NB4 (cell line): ENCODE measurements around the gene TNKS2.
A peak's percentile ranks its signal among the peaks of the same experiment; 100 is the strongest.
"Not testable (repeated sequence)": the region's sequence is repeated elsewhere in the genome, so short reads cannot be mapped to it uniquely, and the experiment has no call there.

Experiments used
- DNase-seq: peaks from one replicate; pipeline ENCODE4 v3.0.0; 2010; ENCODE audit warnings: low read depth
- H3K4me3 ChIP-seq: one replicate; pipeline ENCODE4 v1.5.1; 2011; ENCODE audit warnings: mild to moderate bottlenecking, low read depth, low read length, moderate library complexity
- MYC ChIP-seq: IDR thresholded peaks from 2 replicates; pipeline ENCODE4 v1.6.1; 2011; ENCODE audit warnings: low read depth, low read length
- POLR2A ChIP-seq: IDR thresholded peaks from 2 replicates; pipeline ENCODE4 v1.6.1; 2011; ENCODE audit warnings: mild to moderate bottlenecking; ENCODE audit not compliant: insufficient read length; ENCODE audit errors: extremely low read depth
- TF ChIP-seq, protein P1 (sequence below): IDR thresholded peaks from one replicate; pipeline ENCODE4 v1.5.1; 2012; ENCODE audit warnings: low read depth, low read length
- TF ChIP-seq, protein P2 (sequence below): IDR thresholded peaks from 2 replicates; pipeline ENCODE4 v1.6.1; 2011; ENCODE audit warnings: low read depth, low read length

The TNKS2 gene

DNA sequence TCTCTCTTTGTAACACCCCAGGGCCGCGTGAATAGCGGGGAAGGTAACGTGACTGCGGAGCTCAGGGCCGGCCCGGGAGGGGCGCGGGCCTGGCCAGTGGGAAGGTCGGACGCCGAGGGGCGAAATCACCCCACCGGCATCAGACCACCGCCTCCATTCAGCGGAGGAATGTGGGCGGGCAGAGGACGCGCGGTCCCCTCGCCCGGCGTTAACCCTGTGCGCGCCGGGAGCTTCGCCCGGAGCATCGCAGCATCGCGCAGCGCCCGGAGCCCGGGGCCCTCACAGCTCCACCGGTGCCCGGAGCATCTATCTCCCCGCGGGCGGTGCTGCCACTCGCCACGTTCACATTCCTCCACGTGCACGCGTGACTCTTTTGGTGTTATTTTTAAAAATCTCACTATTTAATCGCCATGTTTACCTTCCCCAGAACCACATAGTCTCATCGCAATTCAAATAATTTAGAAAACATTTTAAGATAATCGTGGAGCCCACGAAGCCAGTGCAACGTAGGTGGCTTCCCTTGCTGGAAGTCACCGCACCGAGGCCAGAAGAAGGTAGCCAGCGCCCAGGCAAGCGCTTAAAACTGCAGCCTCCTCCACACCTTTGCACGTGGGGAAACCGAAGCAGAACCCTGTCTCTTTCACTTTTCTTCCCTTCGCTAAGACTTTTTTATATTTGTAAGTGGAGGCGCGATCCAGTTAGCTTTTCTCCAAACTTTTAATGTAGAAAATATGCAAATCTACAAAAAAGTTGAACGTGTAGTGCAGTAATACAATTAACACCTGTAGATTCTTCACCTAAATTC is 89.2 kb downstream of the TNKS2 start:
- peak overlapping the region; percentile 50 for H3K4me3 ChIP-seq
- peak; percentile 70 for DNase-seq
- TF ChIP-seq POLR2A (no peak), MYC (no peak)
- TF ChIP-seq, protein P1, sequence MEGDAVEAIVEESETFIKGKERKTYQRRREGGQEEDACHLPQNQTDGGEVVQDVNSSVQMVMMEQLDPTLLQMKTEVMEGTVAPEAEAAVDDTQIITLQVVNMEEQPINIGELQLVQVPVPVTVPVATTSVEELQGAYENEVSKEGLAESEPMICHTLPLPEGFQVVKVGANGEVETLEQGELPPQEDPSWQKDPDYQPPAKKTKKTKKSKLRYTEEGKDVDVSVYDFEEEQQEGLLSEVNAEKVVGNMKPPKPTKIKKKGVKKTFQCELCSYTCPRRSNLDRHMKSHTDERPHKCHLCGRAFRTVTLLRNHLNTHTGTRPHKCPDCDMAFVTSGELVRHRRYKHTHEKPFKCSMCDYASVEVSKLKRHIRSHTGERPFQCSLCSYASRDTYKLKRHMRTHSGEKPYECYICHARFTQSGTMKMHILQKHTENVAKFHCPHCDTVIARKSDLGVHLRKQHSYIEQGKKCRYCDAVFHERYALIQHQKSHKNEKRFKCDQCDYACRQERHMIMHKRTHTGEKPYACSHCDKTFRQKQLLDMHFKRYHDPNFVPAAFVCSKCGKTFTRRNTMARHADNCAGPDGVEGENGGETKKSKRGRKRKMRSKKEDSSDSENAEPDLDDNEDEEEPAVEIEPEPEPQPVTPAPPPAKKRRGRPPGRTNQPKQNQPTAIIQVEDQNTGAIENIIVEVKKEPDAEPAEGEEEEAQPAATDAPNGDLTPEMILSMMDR, result no peak
- TF ChIP-seq, protein P2, sequence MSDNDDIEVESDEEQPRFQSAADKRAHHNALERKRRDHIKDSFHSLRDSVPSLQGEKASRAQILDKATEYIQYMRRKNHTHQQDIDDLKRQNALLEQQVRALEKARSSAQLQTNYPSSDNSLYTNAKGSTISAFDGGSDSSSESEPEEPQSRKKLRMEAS, result no peak

DNA sequence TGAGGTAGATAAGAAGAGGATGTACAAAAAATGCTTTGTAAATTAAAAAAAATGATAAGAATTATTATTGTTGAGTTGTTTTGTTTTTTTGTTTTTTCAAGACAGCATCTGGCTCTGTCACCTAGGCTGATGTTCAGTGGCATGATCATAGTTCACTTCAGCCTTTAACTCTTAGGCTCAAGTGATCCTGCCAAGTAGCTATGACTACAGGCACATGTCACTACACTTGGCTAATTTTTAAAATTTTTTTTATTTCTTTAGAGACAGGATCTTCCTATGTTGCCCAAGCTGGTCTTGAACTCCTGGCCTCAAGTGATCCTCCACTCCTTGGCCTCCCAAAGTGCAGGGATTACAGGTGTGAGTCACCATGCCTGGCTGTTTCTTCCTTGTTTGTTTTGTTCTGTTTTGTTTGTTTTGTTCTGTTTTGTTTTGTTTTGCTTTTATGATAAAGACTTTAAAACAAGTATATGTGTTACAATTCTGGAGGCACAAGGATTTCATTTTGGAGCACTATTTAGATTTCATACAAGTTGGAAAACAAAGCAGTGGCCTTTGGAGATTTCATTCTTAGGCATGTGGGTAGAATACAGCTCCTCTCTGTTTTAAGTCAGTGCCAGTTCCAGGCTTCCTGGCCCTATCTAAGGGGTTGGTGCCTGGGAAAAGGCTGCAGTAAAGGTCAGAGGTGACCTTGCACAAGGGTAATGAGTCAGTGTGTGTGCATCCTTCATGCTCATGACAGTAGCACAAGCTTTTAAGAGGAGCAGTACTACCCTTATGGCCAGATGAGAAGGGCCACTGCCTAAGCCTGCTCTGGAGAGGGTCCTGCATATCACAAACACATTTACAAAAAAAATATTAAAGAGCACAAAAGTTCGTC is 93.1 kb downstream of the TNKS2 start:
- no peak overlapping the region for H3K4me3 ChIP-seq
- DNase-seq, result peak; percentile 73
- TF ChIP-seq, protein P1, result no peak
- no peak for TF ChIP-seq MYC

DNA sequence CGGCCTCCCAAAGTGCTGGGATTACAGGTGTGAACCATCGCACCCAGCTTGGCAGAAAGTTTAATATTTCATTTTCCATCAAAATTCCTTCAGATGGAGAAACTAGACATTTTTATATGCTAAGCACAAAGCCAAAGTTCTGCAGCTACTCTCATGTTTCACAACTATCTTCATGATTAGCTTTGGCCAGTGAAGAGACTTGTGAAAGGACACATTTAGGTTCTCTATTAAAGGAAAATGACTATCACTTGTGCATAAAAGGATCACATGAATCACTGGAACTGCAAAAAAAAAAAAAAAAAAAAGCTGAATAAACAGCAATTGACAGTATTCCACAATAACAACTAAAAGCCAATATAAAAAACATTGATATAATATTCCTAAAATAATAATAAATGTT is 94.8 kb downstream of the TNKS2 start:
- DNase-seq, result no peak
- no peak for TF ChIP-seq POLR2A
- TF ChIP-seq MYC, result no peak
- TF ChIP-seq, protein P1, result no peak
- H3K4me3 ChIP-seq, result no peak overlapping the region

DNA sequence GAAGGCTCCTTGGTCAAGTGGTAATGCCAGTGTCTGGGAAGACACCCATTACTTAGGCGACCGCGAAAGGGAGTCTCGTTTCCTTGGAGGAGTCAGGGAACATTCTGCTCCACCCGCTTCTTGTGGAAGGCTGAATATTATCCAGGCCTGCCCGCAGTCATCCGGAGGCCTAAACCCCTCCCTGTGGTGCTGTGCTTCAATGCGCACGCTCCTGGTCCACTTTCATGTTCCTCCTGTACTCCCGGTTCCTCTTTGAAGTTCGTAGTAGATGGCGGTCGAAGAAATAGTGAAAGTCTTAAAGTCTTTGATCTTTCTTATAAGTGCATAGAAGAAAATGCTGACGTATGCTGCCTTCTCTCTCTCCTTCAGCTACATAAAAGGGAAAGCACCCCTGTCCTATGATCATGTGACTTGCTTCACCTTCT is 96.0 kb downstream of the TNKS2 start:
- not testable (repeated sequence) for H3K4me3 ChIP-seq, DNase-seq

DNA sequence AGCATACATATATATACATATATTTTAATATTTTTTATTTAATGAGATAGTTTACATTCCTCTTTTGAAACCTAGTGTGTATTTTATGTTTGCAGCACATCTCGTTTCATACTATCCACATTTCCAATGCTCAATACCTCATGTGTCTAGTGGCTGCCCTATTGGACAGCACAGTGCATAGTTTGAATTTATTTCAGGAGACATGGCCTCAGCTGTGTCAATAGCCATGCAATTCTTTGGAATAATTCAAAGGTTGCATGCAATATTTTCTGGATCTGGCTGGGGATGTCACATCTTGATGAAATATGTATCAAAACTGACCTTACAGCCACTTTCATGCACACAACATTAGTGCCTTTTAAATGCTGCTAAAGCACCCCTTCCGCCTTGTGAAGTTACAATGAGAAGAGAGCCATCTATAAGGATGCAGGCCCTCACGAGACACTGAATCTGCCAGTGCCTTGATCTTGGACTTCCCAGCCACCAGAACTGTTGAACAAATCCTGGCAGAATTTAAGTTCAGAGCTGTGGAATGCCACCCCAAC is 98.1 kb downstream of the TNKS2 start:
- TF ChIP-seq, protein P1, result no peak
- TF ChIP-seq, protein P2, result no peak
- no peak overlapping the region for H3K4me3 ChIP-seq
- no peak for DNase-seq

DNA sequence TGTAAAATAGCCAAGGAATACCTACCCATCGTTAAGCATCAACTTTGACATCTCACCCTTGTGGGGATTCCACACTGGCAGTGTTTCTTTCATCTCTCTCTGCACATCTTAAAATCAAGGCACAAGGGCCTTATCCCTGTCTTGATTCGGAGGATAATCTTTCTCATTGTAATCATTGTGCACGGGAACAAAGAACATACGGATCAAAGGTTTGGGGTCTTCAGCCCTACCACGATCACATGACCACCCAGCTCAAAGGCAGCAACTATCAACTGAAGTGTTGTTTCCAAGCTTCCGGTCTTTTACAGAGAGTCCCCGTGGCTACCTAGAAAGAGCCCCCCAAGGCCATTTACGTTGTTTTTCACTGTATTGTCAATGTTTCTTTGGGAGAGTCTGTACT is 99.2 kb downstream of the TNKS2 start:
- TF ChIP-seq, protein P2, result no peak
- TF ChIP-seq MYC (no peak), POLR2A (no peak)
- TF ChIP-seq, protein P1, result no peak
- no peak overlapping the region for H3K4me3 ChIP-seq
- DNase-seq, result no peak
